ENCODE measurements around the gene TMTC2. TPM values are rescaled to one million over a fixed set of nuclear protein-coding genes. Genes with fewer than 3 reads are reported as not detected.

TMTC2 gene
- total and polyA plus RNA-seq, 2 experiments from 2014 or later = 1.5 to 12.0 TPM

DNA sequence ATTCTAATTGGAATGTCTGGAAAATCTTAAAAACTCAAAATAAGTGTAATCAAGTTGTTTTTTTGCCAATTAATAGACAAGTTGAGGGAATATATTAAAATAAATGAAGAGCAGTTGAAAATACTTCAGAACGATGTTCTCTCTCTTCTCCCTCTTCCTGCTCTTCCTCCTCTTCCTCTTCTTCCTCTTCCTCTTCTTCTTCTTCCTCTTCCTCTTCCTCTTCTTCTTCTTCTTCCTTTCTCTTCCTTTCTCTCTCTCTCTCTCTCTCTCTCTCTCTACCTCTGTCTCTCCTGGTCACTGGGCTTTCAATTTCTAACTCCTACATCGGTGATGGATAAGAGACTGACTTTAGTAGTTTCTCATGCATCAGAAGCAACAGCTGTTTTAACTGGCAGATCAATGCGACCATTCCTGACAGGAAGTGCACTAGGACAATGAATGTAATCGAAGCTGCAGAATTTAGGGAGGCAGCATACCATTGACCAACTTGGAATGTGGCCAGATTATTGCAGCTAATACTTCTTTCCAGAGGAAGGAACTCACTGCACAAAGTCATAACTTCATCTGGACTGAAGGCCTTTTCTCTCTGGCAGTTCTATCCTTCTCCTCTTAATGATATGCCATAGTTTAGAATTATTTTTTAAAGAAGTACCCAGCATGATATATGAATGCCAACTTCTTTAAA lies 13.8 kb upstream of the TMTC2 start:
- no peak for TF ChIP-seq EZH2 (IDR thresholded peaks at IDR 0.05; ENCODE audit: borderline replicate concordance)
- TF ChIP-seq, protein P1, sequence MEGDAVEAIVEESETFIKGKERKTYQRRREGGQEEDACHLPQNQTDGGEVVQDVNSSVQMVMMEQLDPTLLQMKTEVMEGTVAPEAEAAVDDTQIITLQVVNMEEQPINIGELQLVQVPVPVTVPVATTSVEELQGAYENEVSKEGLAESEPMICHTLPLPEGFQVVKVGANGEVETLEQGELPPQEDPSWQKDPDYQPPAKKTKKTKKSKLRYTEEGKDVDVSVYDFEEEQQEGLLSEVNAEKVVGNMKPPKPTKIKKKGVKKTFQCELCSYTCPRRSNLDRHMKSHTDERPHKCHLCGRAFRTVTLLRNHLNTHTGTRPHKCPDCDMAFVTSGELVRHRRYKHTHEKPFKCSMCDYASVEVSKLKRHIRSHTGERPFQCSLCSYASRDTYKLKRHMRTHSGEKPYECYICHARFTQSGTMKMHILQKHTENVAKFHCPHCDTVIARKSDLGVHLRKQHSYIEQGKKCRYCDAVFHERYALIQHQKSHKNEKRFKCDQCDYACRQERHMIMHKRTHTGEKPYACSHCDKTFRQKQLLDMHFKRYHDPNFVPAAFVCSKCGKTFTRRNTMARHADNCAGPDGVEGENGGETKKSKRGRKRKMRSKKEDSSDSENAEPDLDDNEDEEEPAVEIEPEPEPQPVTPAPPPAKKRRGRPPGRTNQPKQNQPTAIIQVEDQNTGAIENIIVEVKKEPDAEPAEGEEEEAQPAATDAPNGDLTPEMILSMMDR (IDR thresholded peaks at IDR 0.05; ENCODE audit: poor library complexity) = no peak
- TF ChIP-seq EZH2phosphoT487 (IDR thresholded peaks at IDR 0.05; ENCODE audit: low read depth, severe bottlenecking, unreplicated experiment) = no peak
- WGBS (ENCODE audit: low lambda C conversion rate, missing lambda C conversion rate) = 82% methylated on average over 4 of the region's 4 CpGs
- DNase-seq (ENCODE audit: low spot score) = no peak

DNA sequence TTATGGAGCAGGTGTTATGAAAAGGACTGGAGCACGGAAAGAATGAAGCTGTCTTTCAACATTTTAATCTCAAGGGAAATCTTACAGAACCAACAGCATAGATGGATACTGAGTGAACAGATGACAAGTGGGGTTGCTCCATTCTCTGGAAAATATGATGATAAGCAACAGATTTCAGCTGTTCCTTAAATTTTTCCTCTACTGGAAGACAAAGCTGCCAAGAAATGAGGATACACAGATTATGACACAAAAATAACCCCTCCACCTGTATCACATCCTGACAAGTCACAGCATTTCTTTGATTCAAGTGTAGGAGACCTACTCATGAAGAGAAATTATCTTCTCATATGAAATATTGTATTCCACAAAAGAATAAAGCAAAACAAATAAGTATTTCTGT lies 13.0 kb upstream of the TMTC2 start:
- no peaks in the 10 kb centered on the region for H3K27me3 ChIP-seq
- DNase-seq (ENCODE audit: low spot score) = no peak
- no peaks in the 10 kb centered on the region for H3K9me2 ChIP-seq (replicated peaks; ENCODE audit: insufficient read depth)
- TF ChIP-seq EZH2phosphoT487 (IDR thresholded peaks at IDR 0.05; ENCODE audit: low read depth, severe bottlenecking, unreplicated experiment) = no peak
- TF ChIP-seq, protein P1 (IDR thresholded peaks at IDR 0.05; ENCODE audit: poor library complexity) = no peak
- TF ChIP-seq EZH2 (IDR thresholded peaks at IDR 0.05; ENCODE audit: borderline replicate concordance) = no peak
- no peaks in the 10 kb centered on the region for H3K9me3 ChIP-seq (ENCODE audit: low read depth)
- no peaks in the 10 kb centered on the region for H4K20me1 ChIP-seq (ENCODE audit: insufficient read depth, poor library complexity, severe bottlenecking)
- no peak overlapping the region for H2AFZ ChIP-seq
- no peaks in the 10 kb centered on the region for H3K79me2 ChIP-seq
- no peaks in the 10 kb centered on the region for H3K4me1 ChIP-seq (ENCODE audit: insufficient read depth)
- no peak overlapping the region for H3K27ac ChIP-seq
- H3K4me2 ChIP-seq = no peak overlapping the region
- H3K4me3 ChIP-seq = no peak overlapping the region
- no peaks in the 10 kb centered on the region for H3K36me3 ChIP-seq (replicated peaks; ENCODE audit: insufficient read depth, low read depth)
- WGBS (ENCODE audit: low lambda C conversion rate, missing lambda C conversion rate) = 71% methylated on average over 1 of the region's 1 CpG

More for the DNA sequence above, 13.8 kb upstream of the TMTC2 start:
- Histone ChIP-seq H3K9me2 (replicated peaks; ENCODE audit: insufficient read depth) (no peaks in the 10 kb centered on the region), H3K9me3 (ENCODE audit: low read depth) (no peaks in the 10 kb centered on the region), H4K20me1 (ENCODE audit: insufficient read depth, poor library complexity, severe bottlenecking) (no peaks in the 10 kb centered on the region), H3K36me3 (replicated peaks; ENCODE audit: insufficient read depth, low read depth) (no peaks in the 10 kb centered on the region), H3K4me1 (ENCODE audit: insufficient read depth) (no peaks in the 10 kb centered on the region), H3K79me2 (no peaks in the 10 kb centered on the region), H3K27ac (no peak overlapping the region), H3K4me3 (no peak overlapping the region), H3K4me2 (no peak overlapping the region), H2AFZ (no peak overlapping the region), H3K27me3 (no peaks in the 10 kb centered on the region)

DNA sequence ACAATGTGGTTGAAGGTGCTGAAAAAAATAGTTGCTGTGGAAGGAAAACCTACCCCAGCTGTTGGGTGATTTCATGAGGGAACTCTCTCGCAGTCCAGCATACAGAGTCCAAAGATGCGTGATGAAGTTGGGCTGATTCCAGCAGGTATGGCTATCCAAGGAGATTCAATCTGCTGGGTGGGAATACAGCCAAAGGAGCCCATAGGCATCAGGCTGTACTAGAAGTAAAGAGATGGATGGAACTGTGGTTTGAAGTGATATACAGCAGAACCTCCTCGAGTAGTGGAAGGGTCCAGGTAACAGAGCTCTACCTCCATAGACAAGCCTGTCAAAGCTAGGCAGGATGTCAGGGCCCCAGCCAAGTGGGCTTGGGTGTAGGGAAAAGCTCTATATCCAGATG lies 11.5 kb upstream of the TMTC2 start:
- Histone ChIP-seq H3K4me2 (no peak overlapping the region), H3K27ac (no peak overlapping the region), H3K9me3 (ENCODE audit: low read depth) (no peaks in the 10 kb centered on the region), H3K4me1 (ENCODE audit: insufficient read depth) (no peaks in the 10 kb centered on the region), H3K79me2 (no peaks in the 10 kb centered on the region), H3K4me3 (no peak overlapping the region), H3K27me3 (no peaks in the 10 kb centered on the region), H4K20me1 (ENCODE audit: insufficient read depth, poor library complexity, severe bottlenecking) (no peaks in the 10 kb centered on the region), H3K36me3 (replicated peaks; ENCODE audit: insufficient read depth, low read depth) (no peaks in the 10 kb centered on the region), H2AFZ (no peak overlapping the region), H3K9me2 (replicated peaks; ENCODE audit: insufficient read depth) (no peaks in the 10 kb centered on the region)
- TF ChIP-seq EZH2 (IDR thresholded peaks at IDR 0.05; ENCODE audit: borderline replicate concordance) (no peak), EZH2phosphoT487 (IDR thresholded peaks at IDR 0.05; ENCODE audit: low read depth, severe bottlenecking, unreplicated experiment) (no peak)
- TF ChIP-seq, protein P1 (IDR thresholded peaks at IDR 0.05; ENCODE audit: poor library complexity) = no peak
- no peak for DNase-seq (ENCODE audit: low spot score)
- WGBS (ENCODE audit: low lambda C conversion rate, missing lambda C conversion rate) = 89% methylated on average over 3 of the region's 3 CpGs

All from hepatocyte (in vitro differentiated cells).